HCT116 (cell line): Measurements from ENCODE around the gene CFAP77.

Experiments used
- EZH2 ChIP-seq: fragments of 200-600 bp; sonication (generic); IDR thresholded peaks from 2 replicates; pipeline ENCODE4 v1.6.1; 2017; ENCODE audit warnings: antibody characterized with exemption, mixed run types
- EZH2phosphoT487 ChIP-seq: fragments of 200-600 bp; IDR thresholded peaks from 2 replicates; pipeline ENCODE4 v1.6.1; 2018; ENCODE audit warnings: antibody characterized with exemption, borderline replicate concordance
- POLR2A ChIP-seq: IDR thresholded peaks from 2 replicates; pipeline ENCODE4 v1.7.0; 2011; ENCODE audit warnings: borderline replicate concordance; ENCODE audit not compliant: insufficient read depth, insufficient read length; ENCODE audit errors: extremely low read depth
- POLR2AphosphoS5 ChIP-seq: IDR thresholded peaks from 2 replicates; pipeline ENCODE4 v1.6.1; 2011; ENCODE audit warnings: mild to moderate bottlenecking, low read depth, low read length, moderate library complexity
- RAD21 ChIP-seq: IDR thresholded peaks from 2 replicates; pipeline ENCODE4 v1.6.1; 2012; ENCODE audit warnings: low read depth, mild to moderate bottlenecking
- SIN3A ChIP-seq: IDR thresholded peaks from 2 replicates; pipeline ENCODE4 v1.6.1; 2012; ENCODE audit warnings: low read depth
- TCF7L2 ChIP-seq: IDR thresholded peaks from 2 replicates; pipeline ENCODE4 v1.7.0; 2011; ENCODE audit warnings: borderline replicate concordance, inconsistent platforms; ENCODE audit not compliant: insufficient read depth, insufficient read length; ENCODE audit errors: extremely low read depth
- TF ChIP-seq, protein P1 (sequence below), 3 experiments: fragments of 200-600 bp in 1 of 3; sonication (generic) in 1 of 3; IDR thresholded peaks in 2 of 3; conservative IDR thresholded peaks in 1 of 3; 2 replicates each; pipeline ENCODE4 v1.5.1; 2012 to 2017; ENCODE audit warnings: low read depth in 2 of 3, low read length in 2 of 3, antibody characterized with exemption in 1 of 3, borderline replicate concordance in 1 of 3, control low read depth in 1 of 3, mild to moderate bottlenecking in 1 of 3, mixed read lengths in 1 of 3, mixed run types in 1 of 3, moderate library complexity in 1 of 3; ENCODE audit not compliant: insufficient read depth in 1 of 3
- TF ChIP-seq, protein P2 (sequence below): IDR thresholded peaks from 2 replicates; pipeline ENCODE4 v1.6.1; 2012
- TF ChIP-seq, protein P3 (sequence below): IDR thresholded peaks from 2 replicates; pipeline ENCODE4 v1.6.1; 2012; ENCODE audit warnings: low read depth

DNA sequence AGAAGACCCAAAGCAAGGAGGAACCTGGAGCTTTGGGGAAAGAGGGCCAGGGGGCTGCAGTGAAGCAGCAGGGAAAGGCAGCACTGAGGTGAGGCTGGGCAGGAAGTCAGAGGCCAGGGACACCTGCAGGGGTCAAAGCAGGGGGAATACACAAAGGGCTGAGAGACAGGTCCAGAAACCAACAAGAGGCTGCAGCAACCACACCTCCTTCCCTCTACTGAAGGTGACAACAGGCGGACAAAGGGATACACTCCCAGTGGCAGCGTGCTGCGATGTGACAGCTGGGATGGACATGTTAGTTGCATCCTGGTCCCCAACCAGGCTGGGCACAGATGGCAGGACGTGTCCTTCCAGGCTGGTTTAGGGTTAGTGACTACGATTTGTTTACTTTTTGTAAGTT, 12.6 kb downstream of the CFAP77 start:
- TF ChIP-seq, protein P1, sequence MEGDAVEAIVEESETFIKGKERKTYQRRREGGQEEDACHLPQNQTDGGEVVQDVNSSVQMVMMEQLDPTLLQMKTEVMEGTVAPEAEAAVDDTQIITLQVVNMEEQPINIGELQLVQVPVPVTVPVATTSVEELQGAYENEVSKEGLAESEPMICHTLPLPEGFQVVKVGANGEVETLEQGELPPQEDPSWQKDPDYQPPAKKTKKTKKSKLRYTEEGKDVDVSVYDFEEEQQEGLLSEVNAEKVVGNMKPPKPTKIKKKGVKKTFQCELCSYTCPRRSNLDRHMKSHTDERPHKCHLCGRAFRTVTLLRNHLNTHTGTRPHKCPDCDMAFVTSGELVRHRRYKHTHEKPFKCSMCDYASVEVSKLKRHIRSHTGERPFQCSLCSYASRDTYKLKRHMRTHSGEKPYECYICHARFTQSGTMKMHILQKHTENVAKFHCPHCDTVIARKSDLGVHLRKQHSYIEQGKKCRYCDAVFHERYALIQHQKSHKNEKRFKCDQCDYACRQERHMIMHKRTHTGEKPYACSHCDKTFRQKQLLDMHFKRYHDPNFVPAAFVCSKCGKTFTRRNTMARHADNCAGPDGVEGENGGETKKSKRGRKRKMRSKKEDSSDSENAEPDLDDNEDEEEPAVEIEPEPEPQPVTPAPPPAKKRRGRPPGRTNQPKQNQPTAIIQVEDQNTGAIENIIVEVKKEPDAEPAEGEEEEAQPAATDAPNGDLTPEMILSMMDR (IDR thresholded peaks at IDR 0.05 in 2 of 3, conservative IDR thresholded peaks at IDR 0.05 in 1 of 3; ENCODE audit: borderline replicate concordance in 1 of 3, insufficient read depth in 1 of 3, low read depth in 2 of 3, low read length in 2 of 3): no peak
- TF ChIP-seq, protein P2, sequence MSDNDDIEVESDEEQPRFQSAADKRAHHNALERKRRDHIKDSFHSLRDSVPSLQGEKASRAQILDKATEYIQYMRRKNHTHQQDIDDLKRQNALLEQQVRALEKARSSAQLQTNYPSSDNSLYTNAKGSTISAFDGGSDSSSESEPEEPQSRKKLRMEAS: no peak
- TF ChIP-seq POLR2A: no peak
- TF ChIP-seq EZH2: no peak
- TF ChIP-seq TCF7L2: no peak
- TF ChIP-seq, protein P3, sequence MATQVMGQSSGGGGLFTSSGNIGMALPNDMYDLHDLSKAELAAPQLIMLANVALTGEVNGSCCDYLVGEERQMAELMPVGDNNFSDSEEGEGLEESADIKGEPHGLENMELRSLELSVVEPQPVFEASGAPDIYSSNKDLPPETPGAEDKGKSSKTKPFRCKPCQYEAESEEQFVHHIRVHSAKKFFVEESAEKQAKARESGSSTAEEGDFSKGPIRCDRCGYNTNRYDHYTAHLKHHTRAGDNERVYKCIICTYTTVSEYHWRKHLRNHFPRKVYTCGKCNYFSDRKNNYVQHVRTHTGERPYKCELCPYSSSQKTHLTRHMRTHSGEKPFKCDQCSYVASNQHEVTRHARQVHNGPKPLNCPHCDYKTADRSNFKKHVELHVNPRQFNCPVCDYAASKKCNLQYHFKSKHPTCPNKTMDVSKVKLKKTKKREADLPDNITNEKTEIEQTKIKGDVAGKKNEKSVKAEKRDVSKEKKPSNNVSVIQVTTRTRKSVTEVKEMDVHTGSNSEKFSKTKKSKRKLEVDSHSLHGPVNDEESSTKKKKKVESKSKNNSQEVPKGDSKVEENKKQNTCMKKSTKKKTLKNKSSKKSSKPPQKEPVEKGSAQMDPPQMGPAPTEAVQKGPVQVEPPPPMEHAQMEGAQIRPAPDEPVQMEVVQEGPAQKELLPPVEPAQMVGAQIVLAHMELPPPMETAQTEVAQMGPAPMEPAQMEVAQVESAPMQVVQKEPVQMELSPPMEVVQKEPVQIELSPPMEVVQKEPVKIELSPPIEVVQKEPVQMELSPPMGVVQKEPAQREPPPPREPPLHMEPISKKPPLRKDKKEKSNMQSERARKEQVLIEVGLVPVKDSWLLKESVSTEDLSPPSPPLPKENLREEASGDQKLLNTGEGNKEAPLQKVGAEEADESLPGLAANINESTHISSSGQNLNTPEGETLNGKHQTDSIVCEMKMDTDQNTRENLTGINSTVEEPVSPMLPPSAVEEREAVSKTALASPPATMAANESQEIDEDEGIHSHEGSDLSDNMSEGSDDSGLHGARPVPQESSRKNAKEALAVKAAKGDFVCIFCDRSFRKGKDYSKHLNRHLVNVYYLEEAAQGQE: no peak
- TF ChIP-seq RAD21: no peak
- TF ChIP-seq POLR2AphosphoS5: no peak
- no peak for TF ChIP-seq EZH2phosphoT487
- TF ChIP-seq SIN3A: no peak
